ENCODE data around the gene HNRNPA1L2. TPM values are rescaled to one million over a fixed set of nuclear protein-coding genes. Genes with fewer than 3 reads are reported as not detected.

HNRNPA1L2 gene
- total and polyA plus RNA-seq, 9 of the 15 experiments (the other 6 are each of a cell fraction or from before 2014, with no cell fraction given) = 3.7 to 10.8 (median 6.8) TPM

DNA sequence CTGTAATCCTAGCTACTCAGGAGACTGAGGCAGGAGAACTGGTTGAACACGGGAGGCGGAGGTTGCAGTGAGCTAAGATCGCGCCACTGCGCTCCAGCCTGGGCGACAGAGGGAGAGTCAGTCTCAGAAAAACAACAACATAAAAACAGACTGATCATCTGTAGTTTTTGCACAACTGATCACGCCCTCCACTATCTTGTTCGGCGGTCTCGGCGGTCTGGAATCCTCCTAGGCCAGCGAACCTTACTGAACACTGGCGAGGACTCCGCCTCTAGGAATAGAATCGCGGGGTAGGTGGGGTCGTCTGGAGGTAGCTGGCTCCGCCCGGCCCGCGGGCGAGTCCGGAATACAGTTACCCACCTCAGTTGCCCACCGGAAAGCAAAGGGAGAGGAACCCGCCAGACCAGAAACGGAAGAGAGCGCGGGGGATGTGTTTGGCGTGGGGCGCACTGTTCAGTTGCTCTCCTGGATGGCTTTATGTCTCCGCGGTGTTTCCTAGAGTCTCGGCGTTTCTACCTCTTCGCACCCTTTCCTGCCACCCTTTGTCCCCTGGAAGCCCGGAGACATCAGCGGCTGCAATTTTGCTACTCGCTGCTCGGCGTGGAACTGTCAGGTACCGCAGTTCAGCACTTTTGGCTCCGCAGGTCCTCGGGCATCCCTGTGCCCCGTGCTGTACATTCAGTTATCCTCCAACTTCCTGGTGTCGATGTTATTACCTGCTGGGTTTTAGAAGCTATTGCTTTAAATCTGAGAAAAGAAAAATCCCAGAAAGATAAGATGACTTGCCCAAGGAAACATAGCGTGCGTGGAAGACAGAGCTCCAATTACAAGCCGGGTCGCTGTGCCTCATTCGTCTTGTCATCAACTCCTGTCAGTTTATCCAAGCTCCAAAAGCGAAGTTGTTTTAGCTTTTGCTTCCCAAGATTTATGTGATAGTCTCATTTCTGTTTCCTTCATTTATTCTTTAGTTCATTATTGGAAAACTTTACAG, 24.9 kb upstream of the HNRNPA1L2 start (continued):
- 0 out of 2 replicates have a peak, but pooled peaks have one; percentile 22 for TF ChIP-seq MYNN (IDR thresholded peaks at IDR 0.05)
- TF ChIP-seq MYNN (CRISPR knock-in tag; IDR thresholded peaks at IDR 0.05) = no peak
- no peak for TF ChIP-seq LCOR (CRISPR knock-in tag; IDR thresholded peaks at IDR 0.05)
- TF ChIP-seq, protein P1, sequence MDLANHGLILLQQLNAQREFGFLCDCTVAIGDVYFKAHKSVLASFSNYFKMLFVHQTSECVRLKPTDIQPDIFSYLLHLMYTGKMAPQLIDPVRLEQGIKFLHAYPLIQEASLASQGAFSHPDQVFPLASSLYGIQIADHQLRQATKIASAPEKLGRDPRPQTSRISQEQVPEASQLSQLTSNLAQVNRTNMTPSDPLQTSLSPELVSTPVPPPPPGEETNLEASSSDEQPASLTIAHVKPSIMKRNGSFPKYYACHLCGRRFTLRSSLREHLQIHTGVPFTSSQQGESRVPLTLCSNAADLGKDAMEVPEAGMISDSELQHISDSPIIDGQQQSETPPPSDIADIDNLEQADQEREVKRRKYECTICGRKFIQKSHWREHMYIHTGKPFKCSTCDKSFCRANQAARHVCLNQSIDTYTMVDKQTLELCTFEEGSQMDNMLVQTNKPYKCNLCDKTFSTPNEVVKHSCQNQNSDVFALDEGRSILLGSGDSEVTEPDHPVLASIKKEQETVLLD (IDR thresholded peaks at IDR 0.05) = no peak; the same call in 1 of the 2 replicates
- TF ChIP-seq SNIP1 (IDR thresholded peaks at IDR 0.05; ENCODE audit: low read depth) = no peak
- TF ChIP-seq HNRNPH1 (optimal IDR thresholded peaks at IDR 0.05; ENCODE audit: low read depth, low read length) = no peak
- TF ChIP-seq ARNT (IDR thresholded peaks at IDR 0.05) = no peak
- TF ChIP-seq CBX1 (IDR thresholded peaks at IDR 0.05; ENCODE audit: low read depth) = 0 out of 2 replicates have a peak, but pooled peaks have one; percentile 48
- TF ChIP-seq KDM5B (IDR thresholded peaks at IDR 0.05; ENCODE audit: insufficient replicate concordance, low read depth, low read length) = peak; percentile 70
- TF ChIP-seq ZNF316 (IDR thresholded peaks at IDR 0.05) = no peak
- peak; percentile 37 for TF ChIP-seq MEIS2 (IDR thresholded peaks at IDR 0.05; ENCODE audit: partially characterized antibody)
- peak; percentile 93 for TF ChIP-seq PHF20 (IDR thresholded peaks at IDR 0.05; ENCODE audit: partially characterized antibody)
- TF ChIP-seq ADNP (tag; IDR thresholded peaks at IDR 0.05) = no peak
- TF ChIP-seq SUPT5H (IDR thresholded peaks at IDR 0.05) = peak; percentile 76
- peak in 1 of 2 experiments; percentile 41; a peak in 1 of 4 replicates for TF ChIP-seq MAZ (CRISPR knock-in tag; conservative IDR thresholded peaks at IDR 0.05 in 1 of 2, IDR thresholded peaks at IDR 0.05 in 1 of 2)
- TF ChIP-seq ZBTB7A (IDR thresholded peaks at IDR 0.05; ENCODE audit: borderline replicate concordance, control insufficient read depth, low read depth, low read length) = peak; percentile 80
- peak; percentile 29; the same call in 1 of the 2 replicates for TF ChIP-seq ZKSCAN1 (IDR thresholded peaks at IDR 0.05; ENCODE audit: low read depth, low read length)
- TF ChIP-seq HNRNPL (IDR thresholded peaks at IDR 0.05; ENCODE audit: low read depth, low read length) = no peak
- TF ChIP-seq, protein P2, sequence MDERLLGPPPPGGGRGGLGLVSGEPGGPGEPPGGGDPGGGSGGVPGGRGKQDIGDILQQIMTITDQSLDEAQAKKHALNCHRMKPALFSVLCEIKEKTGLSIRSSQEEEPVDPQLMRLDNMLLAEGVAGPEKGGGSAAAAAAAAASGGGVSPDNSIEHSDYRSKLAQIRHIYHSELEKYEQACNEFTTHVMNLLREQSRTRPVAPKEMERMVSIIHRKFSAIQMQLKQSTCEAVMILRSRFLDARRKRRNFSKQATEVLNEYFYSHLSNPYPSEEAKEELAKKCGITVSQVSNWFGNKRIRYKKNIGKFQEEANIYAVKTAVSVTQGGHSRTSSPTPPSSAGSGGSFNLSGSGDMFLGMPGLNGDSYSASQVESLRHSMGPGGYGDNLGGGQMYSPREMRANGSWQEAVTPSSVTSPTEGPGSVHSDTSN (CRISPR knock-in tag; IDR thresholded peaks at IDR 0.05; ENCODE audit: low read depth) = no peak
- TF ChIP-seq, protein P2 (tag; conservative IDR thresholded peaks at IDR 0.05; ENCODE audit: low read depth) = peak; percentile 42; the same call in 1 of the 2 replicates
- TF ChIP-seq ZNF717 (CRISPR knock-in tag; IDR thresholded peaks at IDR 0.05) = no peak
- 0 out of 2 replicates have a peak, but pooled peaks have one; percentile 66 for TF ChIP-seq TARDBP (IDR thresholded peaks at IDR 0.05)
- TF ChIP-seq NFATC3 (IDR thresholded peaks at IDR 0.05) = no peak
